H9 (cell line): Measurements from ENCODE around the gene GLOD4. TPM values are rescaled to one million over a fixed set of nuclear protein-coding genes. Genes with fewer than 3 reads are reported as not detected.

ENCODE experiments used
- DNase-seq: peaks from one replicate; pipeline ENCODE4 v3.0.0-alpha.2; 2017
- H2AFZ ChIP-seq: one replicate; pipeline ENCODE4 v1.6.1; 2013; ENCODE audit warnings: mild to moderate bottlenecking, low read length, control low read depth, moderate library complexity
- H2AK5ac ChIP-seq: 2 replicates; pipeline ENCODE4 v1.6.1; 2013; ENCODE audit warnings: low read length, control low read depth, mixed read lengths; ENCODE audit not compliant: insufficient read length
- H2BK120ac ChIP-seq: one replicate; pipeline ENCODE4 v1.6.1; 2013; ENCODE audit warnings: low read depth, mild to moderate bottlenecking, low read length, control low read depth, inconsistent platforms; ENCODE audit not compliant: poor library complexity, severe bottlenecking
- H2BK12ac ChIP-seq: 2 replicates; pipeline ENCODE4 v1.6.1; 2013; ENCODE audit warnings: low read length, control low read depth, mixed read lengths, low read depth; ENCODE audit not compliant: insufficient read length
- H2BK15ac ChIP-seq: 2 replicates; pipeline ENCODE4 v1.6.1; 2013; ENCODE audit warnings: low read depth, low read length, control low read depth
- H2BK20ac ChIP-seq: one replicate; pipeline ENCODE4 v1.6.1; 2013; ENCODE audit warnings: low read depth, mild to moderate bottlenecking, low read length, control low read depth, inconsistent platforms; ENCODE audit not compliant: poor library complexity, severe bottlenecking
- H2BK5ac ChIP-seq: 2 replicates; pipeline ENCODE4 v1.6.1; 2013; ENCODE audit warnings: low read length, control low read depth, mixed read lengths; ENCODE audit not compliant: insufficient read length
- H3K14ac ChIP-seq: 2 replicates; pipeline ENCODE4 v1.6.1; 2013; ENCODE audit warnings: low read length, control low read depth; ENCODE audit not compliant: insufficient read depth
- H3K18ac ChIP-seq: 2 replicates; pipeline ENCODE4 v1.6.1; 2013; ENCODE audit warnings: low read depth, mild to moderate bottlenecking, mixed read lengths, low read length, control low read depth; ENCODE audit not compliant: insufficient read length
- H3K23ac ChIP-seq: 2 replicates; pipeline ENCODE4 v1.6.1; 2013; ENCODE audit warnings: low read length, control low read depth, mixed read lengths, low read depth; ENCODE audit not compliant: insufficient read length
- H3K23me2 ChIP-seq: 2 replicates; pipeline ENCODE4 v1.6.1; 2013; ENCODE audit warnings: low read depth, mild to moderate bottlenecking, mixed read lengths, low read length, control low read depth; ENCODE audit not compliant: insufficient read length, poor library complexity, severe bottlenecking
- H3K27ac ChIP-seq: 2 replicates; pipeline ENCODE4 v1.5.1; 2013; ENCODE audit warnings: low read length, control low read depth, mixed read lengths, low read depth; ENCODE audit not compliant: insufficient read length
- H3K27me3 ChIP-seq: 2 replicates; pipeline ENCODE4 v1.6.1; 2013; ENCODE audit warnings: low read length, control low read depth, inconsistent platforms; ENCODE audit not compliant: insufficient read depth
- H3K4ac ChIP-seq: 2 replicates; pipeline ENCODE4 v1.6.1; 2013; ENCODE audit warnings: low read depth, mild to moderate bottlenecking, control low read depth, inconsistent platforms, low read length, moderate library complexity
- H3K4me1 ChIP-seq: 2 replicates; pipeline ENCODE4 v1.6.1; 2013; ENCODE audit warnings: low read length, control low read depth, inconsistent platforms; ENCODE audit not compliant: insufficient read depth
- H3K4me2 ChIP-seq: 2 replicates; pipeline ENCODE4 v1.6.1; 2013; ENCODE audit warnings: low read length, control low read depth, mixed read lengths; ENCODE audit not compliant: insufficient read length, insufficient read depth
- H3K56ac ChIP-seq: 2 replicates; pipeline ENCODE4 v1.6.1; 2013; ENCODE audit warnings: low read depth, mild to moderate bottlenecking, mixed read lengths, low read length, control low read depth; ENCODE audit not compliant: insufficient read length
- H3K79me1 ChIP-seq: 2 replicates; pipeline ENCODE4 v1.6.1; 2013; ENCODE audit warnings: low read depth, mild to moderate bottlenecking, moderate library complexity, low read length, control low read depth, inconsistent platforms; ENCODE audit not compliant: insufficient read depth, poor library complexity, severe bottlenecking
- H3K79me2 ChIP-seq: 2 replicates; pipeline ENCODE4 v1.6.1; 2013; ENCODE audit warnings: low read length, control low read depth, inconsistent platforms; ENCODE audit not compliant: insufficient read depth
- H3K9ac ChIP-seq: 2 replicates; pipeline ENCODE4 v1.6.1; 2013; ENCODE audit warnings: low read length, control low read depth, mixed read lengths; ENCODE audit not compliant: insufficient read length; ENCODE audit errors: extremely low read depth
- H3K9me3 ChIP-seq: one replicate; pipeline ENCODE4 v1.6.1; 2013; ENCODE audit warnings: low read depth, low read length, inconsistent platforms; ENCODE audit not compliant: control insufficient read depth
- H3T11ph ChIP-seq: one replicate; pipeline ENCODE4 v1.6.1; 2013; ENCODE audit warnings: mild to moderate bottlenecking, low read length, control low read depth, inconsistent platforms
- H4K20me1 ChIP-seq: one replicate; pipeline ENCODE4 v1.6.1; 2013; ENCODE audit not compliant: control insufficient read depth, insufficient read length, insufficient read depth
- H4K5ac ChIP-seq: 2 replicates; pipeline ENCODE4 v1.6.1; 2013; ENCODE audit warnings: low read depth, mild to moderate bottlenecking, mixed read lengths, low read length, control low read depth; ENCODE audit not compliant: insufficient read length
- H4K8ac ChIP-seq: replicated peaks from 2 replicates; pipeline ENCODE4 v1.6.1; 2013; ENCODE audit warnings: low read length, control low read depth, mixed read lengths, low read depth; ENCODE audit not compliant: insufficient read length
- H4K91ac ChIP-seq: 2 replicates; pipeline ENCODE4 v1.6.1; 2013; ENCODE audit warnings: low read depth, mild to moderate bottlenecking, moderate library complexity, mixed read lengths, low read length, control low read depth; ENCODE audit not compliant: insufficient read length
- H3K27ac Mint-ChIP-seq, 3 experiments: 2 replicates in 2 of 3; 3 replicates in 1 of 3; pipeline ENCODE4 v1.8.0; 2020 to 2021; ENCODE audit warnings: mixed read lengths in 3 of 3, mild to moderate bottlenecking in 1 of 3, moderate library complexity in 1 of 3
- H3K27me3 Mint-ChIP-seq: 2 replicates; pipeline ENCODE4 v1.8.0; 2021; ENCODE audit warnings: low read depth, mild to moderate bottlenecking, moderate library complexity, mixed read lengths
- H3K36me3 Mint-ChIP-seq, 3 experiments: 2 replicates in 2 of 3; 3 replicates in 1 of 3; pipeline ENCODE4 v1.8.0; 2020 to 2021; ENCODE audit warnings: low read depth in 3 of 3, mixed read lengths in 3 of 3; ENCODE audit not compliant: insufficient read depth in 1 of 3
- H3K4me1 Mint-ChIP-seq, 2 experiments: 2 replicates each; pipeline ENCODE4 v1.8.0; 2020; ENCODE audit warnings: mixed read lengths in 2 of 2
- H3K4me3 Mint-ChIP-seq, 2 experiments: 2 replicates in 1 of 2; 3 replicates in 1 of 2; pipeline ENCODE4 v1.8.0; 2020 to 2021; ENCODE audit warnings: mild to moderate bottlenecking in 2 of 2, mixed read lengths in 2 of 2, moderate library complexity in 1 of 2
- H3K9me3 Mint-ChIP-seq, 2 experiments: 2 replicates in 1 of 2; 3 replicates in 1 of 2; pipeline ENCODE4 v1.8.0; 2020; ENCODE audit warnings: mild to moderate bottlenecking in 2 of 2, mixed read lengths in 2 of 2, moderate library complexity in 1 of 2
- WGBS: extraction: QIAGEN DNeasy Blood & Tissue Kit; methylation state at CpG from one replicate; pipeline ENCODE4 v1.1.7; 2013; ENCODE audit warnings: missing lambda C conversion rate, low lambda C conversion rate, mixed read lengths; ENCODE audit not compliant: insufficient read length; ENCODE audit errors: extremely low coverage; 5-methylcytosine and 5-hydroxymethylcytosine counted together
- total RNA-seq: library from RNA; stranded (reverse); gene quantifications from 2 replicates; pipeline ENCODE4 v1.2.1, GENCODE V29; 2021
- TF ChIP-seq, protein P1 (sequence below): fragments of 200-600 bp; sonication (generic); conservative IDR thresholded peaks from 3 replicates; pipeline ENCODE4 v1.8.0; 2021; ENCODE audit warnings: antibody characterized with exemption, mild to moderate bottlenecking

Gene GLOD4
- total RNA-seq, 1 experiment from 2014 or later = 106 TPM

DNA sequence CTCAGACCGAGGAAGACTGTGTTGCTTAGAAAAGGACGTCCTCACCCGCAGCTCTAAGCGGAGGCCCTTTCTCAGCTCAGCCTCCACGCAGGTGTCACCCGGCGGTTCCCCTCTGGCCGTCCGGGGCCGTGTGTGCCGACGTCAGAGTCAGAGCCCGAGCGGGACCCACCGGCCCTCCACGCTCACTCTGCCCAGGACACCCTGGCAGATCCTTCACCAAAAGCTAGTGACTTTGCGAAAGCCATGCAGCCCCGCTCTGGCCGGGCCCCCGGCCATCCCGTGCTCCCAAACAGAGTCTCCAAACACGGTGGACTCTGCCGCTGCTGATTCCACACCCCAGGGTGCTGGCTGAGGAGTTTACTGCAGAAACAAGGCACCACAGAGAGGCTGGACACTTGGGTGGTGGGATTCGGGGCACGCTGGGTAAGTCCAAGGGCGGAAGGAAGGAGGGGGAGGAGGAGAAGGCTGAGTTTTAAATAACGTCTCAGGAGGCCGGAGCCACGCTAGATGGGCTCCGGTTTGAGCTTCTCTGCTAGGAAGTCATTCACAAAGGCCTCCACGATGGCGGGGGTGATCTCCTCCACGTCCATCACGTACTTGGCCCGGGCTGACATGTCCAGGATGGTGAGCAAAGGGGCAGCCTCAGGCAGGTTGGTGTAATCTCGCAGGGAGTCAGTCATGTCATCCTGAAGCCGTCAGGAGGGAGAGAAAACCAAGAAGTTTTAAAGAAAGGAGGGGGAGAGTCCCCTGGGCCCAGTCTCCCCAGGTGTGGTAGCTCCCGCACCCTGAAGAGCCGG lies 18.6 kb upstream of the GLOD4 start:
- H4K20me1 ChIP-seq = no peaks in the 10 kb centered on the region
- H3K14ac ChIP-seq = no peak overlapping the region
- H4K8ac ChIP-seq = no peak overlapping the region
- no peaks in the 10 kb centered on the region for H3K23me2 ChIP-seq
- Mint-ChIP-seq H3K36me3 (peaks cover 3 to 45% (median 38%) of the 10 kb centered on the region in 3 experiments; a peak in 6 of 7 replicates), H3K4me1 (peaks cover 0 to 3% of the 10 kb centered on the region in 2 experiments; a peak in 2 of 4 replicates), H3K4me3 (no peak overlapping the region; a peak in 1 of 5 replicates), H3K27me3 (no peaks in the 10 kb centered on the region), H3K9me3 (no peaks in the 10 kb centered on the region), H3K27ac (peak overlapping the region; percentile 45 to 75 (median 68); a peak in 2 of 7 replicates)
- H3K27me3 ChIP-seq = no peaks in the 10 kb centered on the region
- H3K79me1 ChIP-seq = no peaks in the 10 kb centered on the region
- H2BK20ac ChIP-seq = no peak overlapping the region
- no peak overlapping the region for H3K4ac ChIP-seq
- no peak overlapping the region for H2AK5ac ChIP-seq
- no peak overlapping the region for H2BK12ac ChIP-seq
- no peaks in the 10 kb centered on the region for H3K9me3 ChIP-seq
- H3K27ac ChIP-seq = no peak overlapping the region
- H4K5ac ChIP-seq = no peak overlapping the region
- no peak overlapping the region for H3K4me2 ChIP-seq
- no peaks in the 10 kb centered on the region; the same call in 1 of the 2 replicates for H3K79me2 ChIP-seq
- H4K91ac ChIP-seq = no peak overlapping the region
- H2BK15ac ChIP-seq = no peak overlapping the region
- H3K4me1 ChIP-seq = no peaks in the 10 kb centered on the region; the same call in 1 of the 2 replicates
- no peak overlapping the region for H3T11ph ChIP-seq
- H2BK5ac ChIP-seq = no peak overlapping the region
- no peak overlapping the region for H3K23ac ChIP-seq
- DNase-seq = no peak
- no CpG with 5 or more reads among the region's 39 CpGs for WGBS
- H2AFZ ChIP-seq = no peak overlapping the region
- no peak overlapping the region for H3K9ac ChIP-seq
- TF ChIP-seq, protein P1, sequence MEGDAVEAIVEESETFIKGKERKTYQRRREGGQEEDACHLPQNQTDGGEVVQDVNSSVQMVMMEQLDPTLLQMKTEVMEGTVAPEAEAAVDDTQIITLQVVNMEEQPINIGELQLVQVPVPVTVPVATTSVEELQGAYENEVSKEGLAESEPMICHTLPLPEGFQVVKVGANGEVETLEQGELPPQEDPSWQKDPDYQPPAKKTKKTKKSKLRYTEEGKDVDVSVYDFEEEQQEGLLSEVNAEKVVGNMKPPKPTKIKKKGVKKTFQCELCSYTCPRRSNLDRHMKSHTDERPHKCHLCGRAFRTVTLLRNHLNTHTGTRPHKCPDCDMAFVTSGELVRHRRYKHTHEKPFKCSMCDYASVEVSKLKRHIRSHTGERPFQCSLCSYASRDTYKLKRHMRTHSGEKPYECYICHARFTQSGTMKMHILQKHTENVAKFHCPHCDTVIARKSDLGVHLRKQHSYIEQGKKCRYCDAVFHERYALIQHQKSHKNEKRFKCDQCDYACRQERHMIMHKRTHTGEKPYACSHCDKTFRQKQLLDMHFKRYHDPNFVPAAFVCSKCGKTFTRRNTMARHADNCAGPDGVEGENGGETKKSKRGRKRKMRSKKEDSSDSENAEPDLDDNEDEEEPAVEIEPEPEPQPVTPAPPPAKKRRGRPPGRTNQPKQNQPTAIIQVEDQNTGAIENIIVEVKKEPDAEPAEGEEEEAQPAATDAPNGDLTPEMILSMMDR = no peak
- no peak overlapping the region for H3K56ac ChIP-seq
- H2BK120ac ChIP-seq = no peak overlapping the region
- H3K18ac ChIP-seq = no peak overlapping the region
